HG03045 (cell line): ENCODE measurements around the gene ANXA6.

ENCODE experiments used
- ATAC-seq: cut with Tn5 transposase; IDR thresholded peaks from one replicate; pipeline ENCODE4 v1.9.1; 2021; ENCODE audit warnings: mild to moderate bottlenecking, moderate library complexity; ENCODE audit not compliant: unreplicated experiment

ANXA6 gene

GRCh38 chr5:151154931-151155774 is 2.4 kb downstream of the ANXA6 start:
- ATAC-seq: no peak

- no peak for ATAC-seq
These were observed 3.8 kb downstream of the ANXA6 start for GRCh38 chr5:151153766-151154272.

- no peak for ATAC-seq
These were observed 4.3 kb downstream of the ANXA6 start for GRCh38 chr5:151153300-151153699.

GRCh38 chr5:151151793-151152192 is 5.8 kb downstream of the ANXA6 start:
- ATAC-seq: peak; percentile 43

DNA sequence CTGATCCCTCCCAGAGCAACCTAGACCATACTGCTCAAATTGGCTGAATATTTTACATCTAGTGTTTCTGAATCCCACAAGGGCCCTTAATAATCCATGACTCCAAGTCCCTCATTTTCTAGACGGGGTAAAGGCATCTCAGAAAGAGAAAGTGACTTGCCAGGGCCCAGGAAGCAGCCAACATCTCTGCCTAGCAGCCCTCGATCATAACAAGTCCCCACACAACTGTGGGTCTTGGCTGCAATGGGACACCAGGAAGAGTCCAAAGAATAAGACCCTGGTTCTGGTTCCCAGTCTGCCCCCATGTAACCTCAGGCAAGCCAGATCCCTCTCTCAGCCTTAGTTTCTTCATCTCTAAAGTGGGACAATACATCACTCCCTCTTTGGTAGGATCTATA is 6.3 kb downstream of the ANXA6 start:
- no peak for ATAC-seq

DNA sequence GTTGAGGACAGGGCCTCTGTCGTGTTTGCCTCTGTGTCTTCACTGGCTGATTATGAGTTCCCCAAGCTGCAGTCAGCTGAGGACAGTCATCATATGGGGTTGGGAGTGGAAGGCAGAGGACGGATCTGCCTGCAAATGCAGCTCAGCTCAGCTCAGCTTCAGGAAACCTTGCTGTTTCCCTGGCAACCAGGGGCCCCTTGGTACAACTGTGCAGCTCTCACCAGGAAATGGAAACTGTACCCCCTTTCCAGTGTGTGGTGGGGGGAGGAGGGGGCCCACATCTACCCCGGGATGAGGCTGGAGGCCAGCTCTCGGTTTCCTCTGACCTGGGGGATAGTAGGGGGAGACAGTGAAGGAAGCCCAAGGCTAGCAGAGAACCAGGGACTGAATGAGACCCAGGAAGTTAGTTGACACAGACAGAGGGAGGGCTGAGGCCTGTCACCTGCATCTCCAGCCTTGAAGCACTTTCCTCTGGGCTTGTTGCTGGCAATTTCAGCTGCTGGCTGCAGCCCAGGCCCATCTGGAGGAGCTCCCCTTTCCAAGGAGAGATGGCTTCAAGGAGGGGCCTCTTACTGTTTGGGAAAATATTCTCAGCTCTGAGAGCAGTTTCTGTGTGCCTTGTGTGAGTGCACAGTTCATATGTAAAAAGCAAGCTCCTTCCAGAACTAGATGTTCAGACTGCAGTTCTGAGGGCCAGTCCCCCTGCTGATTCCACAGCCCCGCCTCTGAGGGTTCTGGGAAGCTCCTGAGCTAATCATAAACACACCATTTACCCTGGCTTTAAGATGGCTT is 6.9 kb downstream of the ANXA6 start:
- peak; percentile 31 for ATAC-seq

DNA sequence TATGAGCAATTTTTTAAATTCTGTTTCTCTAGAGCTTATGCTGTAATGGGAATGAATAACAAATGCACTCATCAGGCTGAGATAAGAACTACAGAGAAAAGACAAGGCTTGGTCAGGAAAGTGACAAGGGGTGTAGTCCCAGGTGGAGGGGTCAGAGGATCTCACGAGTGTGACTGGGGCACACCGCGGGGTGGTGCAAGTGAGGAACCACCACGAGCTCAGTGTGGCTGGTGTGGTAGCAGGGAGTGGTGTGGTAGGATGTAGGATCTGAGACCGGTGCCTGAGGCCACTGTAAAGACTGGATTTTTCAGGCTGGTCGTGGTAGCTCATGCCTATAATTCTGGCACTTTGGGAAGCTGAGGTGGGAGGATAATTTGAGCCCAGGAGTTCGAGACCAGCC is 9.0 kb downstream of the ANXA6 start:
- no peak for ATAC-seq

DNA sequence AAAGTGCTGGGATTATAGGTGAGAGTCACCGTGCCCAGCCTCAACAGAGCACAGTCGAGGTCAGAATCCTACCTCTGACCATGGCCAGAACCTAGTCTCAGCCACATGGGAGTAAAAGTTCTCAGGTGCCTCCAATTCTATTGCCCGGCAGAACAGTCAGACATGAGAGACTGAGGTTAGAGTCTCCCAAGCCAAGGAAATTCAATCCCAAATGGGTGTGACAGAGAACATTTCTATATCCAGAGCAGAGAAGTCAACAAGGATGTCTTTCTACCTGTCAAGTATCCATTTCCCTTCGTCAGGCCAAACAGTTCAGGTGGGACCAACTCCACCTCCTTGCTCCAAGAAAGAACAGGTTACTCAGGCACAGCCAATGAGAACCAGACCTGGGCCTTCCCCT is 10.5 kb downstream of the ANXA6 start:
- ATAC-seq: no peak

DNA sequence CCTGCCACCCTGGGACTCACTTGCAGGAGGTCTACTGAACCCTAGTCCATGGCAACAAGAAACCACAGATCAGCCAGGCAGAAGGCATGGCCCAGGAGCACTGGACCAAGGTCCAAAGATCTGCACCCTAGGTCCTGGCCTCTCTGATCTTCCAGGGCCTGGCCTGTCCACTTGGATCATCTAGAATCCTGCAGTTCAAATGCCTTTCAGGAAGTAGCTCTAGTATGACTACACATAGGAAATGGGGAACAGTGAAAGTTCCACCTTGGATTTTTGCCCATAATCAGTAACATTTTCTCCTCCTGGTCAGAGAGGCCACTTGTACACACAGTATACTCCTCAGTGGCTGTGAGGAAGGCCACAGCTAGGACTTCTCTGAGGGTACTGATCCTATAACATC is 11.5 kb downstream of the ANXA6 start:
- ATAC-seq: no peak

DNA sequence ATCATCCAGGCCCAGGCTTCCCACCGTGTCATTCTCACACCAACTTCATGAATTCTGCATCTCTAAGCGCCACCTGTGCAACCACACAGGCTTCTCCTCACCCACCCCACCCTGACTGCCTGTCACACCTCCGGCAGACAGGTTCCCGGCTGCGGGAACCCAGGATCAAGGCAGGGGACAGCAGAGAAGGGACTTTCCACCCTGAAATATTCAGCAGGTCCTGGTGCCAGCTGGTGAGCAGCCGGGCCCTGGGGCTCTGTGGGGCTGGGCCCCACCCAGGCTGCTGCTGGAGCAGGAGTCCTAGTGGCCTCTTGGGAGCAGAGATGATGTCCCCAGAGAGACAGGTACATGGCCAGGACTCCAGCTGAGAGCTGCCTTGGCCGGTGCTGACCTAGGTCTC is 12.7 kb downstream of the ANXA6 start:
- no peak for ATAC-seq

- no peak for ATAC-seq
These were observed 13.3 kb downstream of the ANXA6 start for GRCh38 chr5:151144275-151144674.

DNA sequence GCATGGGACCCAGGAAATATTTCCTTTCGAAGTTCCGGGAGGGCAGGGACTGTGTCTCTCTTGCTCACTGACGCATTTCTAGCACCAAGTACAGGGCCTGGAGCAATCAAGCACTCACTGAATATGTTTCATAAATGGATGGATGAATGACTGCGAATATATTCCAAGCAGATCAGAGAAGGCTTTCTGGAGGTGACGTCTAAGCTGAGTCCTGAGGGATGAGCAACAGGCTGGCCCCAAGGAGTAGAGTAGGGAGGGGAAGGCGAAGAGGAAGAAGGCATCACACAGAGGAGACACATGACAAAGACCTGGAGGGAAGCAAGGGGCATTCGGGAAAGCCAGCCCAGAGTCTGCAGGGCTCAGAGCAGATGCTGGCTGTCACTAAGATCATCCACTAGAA is 13.9 kb downstream of the ANXA6 start:
- no peak for ATAC-seq

GRCh38 chr5:151142933-151143332 is 14.6 kb downstream of the ANXA6 start:
- ATAC-seq: no peak

DNA sequence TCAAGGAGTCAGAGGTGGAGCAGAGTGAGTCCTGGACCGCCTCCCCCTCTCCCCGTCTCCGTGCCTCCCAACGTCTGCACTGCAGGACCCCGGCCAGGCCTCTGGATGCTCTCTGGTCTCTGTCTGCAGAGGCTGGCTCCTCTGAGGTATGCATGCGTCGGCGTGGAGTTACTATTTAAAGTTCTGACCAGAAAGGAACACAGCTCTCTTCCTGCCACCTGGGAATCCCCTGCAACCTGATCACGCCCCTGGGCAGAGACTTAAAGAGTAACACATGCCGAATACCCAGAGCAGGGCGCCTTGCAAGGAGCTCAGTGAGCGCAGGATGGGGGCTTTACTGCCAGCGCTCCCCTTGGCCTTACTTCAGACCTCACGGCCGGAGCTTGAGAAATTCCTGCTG is 16.0 kb downstream of the ANXA6 start:
- ATAC-seq: peak; percentile 85

DNA sequence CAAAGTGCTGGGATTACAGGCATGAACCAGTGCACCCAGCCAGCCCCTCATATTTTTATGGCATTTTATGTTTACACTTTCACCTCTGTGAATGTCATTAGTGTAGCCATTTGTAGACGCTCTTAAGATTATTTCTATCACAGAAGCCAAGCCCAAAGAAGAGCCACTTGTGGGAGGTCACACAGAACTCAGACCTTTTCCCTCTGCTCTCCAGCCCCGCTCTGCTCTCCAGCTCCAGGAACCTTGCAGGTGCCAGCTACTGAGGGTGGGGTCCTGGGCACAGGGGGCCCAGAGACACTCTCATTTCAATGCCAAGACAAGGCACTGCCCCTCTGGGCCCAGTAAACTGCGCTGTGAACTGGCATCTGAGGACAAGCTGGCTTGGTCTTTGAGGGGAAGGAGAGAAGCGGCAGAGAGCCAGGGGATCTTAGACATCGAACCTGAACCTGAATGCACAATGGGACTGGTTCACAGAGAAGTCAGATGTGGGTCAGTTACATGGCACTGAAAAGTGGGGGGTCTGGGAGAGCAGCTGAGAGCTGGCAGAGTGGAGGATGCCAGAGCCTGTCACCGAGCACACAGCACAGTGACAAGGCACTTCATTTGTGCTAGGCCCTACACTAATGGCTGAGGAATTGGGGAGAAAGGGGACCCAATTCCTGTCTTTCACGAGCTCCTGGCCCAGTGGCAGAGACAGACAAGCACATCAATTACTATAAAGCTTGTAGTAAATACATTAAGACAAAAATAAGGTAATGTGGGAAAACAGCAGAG is 16.7 kb downstream of the ANXA6 start:
- ATAC-seq: no peak

DNA sequence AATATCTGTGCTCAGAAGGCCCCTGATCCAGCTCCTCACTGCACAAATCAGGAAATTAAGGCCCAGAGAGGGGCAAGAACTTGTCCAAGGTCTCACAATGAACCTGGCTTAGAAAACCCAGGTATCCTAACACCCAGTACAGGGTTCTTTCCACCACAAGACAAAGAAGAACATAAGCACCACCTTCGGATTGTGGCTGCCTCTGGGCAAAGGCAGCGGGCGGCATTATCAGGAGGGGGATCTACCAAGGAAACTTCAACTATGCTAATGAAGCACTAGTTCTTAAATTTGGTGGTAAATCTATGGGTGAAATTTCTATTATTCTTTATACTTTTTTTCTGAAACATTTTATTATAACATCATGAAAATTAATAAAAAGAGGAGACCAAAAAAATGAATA is 17.9 kb downstream of the ANXA6 start:
- no peak for ATAC-seq

GRCh38 chr5:151139015-151139414 is 18.6 kb downstream of the ANXA6 start:
- no peak for ATAC-seq

DNA sequence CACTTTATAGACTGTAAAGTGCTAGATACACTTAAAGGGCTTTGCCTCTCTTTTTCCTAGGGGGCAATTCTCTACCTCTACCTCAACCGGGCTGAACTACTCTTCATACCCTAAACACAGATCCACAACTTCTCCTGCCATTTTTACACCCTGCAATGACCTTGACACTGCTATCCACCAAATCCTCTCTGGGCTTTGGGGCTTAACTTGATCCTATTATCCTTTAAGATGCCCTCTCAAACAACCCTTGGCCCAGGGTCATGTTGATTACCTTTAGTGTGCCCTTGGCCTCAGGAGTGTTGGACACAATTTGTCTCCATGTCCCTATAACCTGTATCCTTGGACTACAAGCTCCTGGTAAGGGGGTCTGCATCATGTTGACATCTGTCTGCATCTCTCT is 19.5 kb downstream of the ANXA6 start:
- no peak for ATAC-seq

DNA sequence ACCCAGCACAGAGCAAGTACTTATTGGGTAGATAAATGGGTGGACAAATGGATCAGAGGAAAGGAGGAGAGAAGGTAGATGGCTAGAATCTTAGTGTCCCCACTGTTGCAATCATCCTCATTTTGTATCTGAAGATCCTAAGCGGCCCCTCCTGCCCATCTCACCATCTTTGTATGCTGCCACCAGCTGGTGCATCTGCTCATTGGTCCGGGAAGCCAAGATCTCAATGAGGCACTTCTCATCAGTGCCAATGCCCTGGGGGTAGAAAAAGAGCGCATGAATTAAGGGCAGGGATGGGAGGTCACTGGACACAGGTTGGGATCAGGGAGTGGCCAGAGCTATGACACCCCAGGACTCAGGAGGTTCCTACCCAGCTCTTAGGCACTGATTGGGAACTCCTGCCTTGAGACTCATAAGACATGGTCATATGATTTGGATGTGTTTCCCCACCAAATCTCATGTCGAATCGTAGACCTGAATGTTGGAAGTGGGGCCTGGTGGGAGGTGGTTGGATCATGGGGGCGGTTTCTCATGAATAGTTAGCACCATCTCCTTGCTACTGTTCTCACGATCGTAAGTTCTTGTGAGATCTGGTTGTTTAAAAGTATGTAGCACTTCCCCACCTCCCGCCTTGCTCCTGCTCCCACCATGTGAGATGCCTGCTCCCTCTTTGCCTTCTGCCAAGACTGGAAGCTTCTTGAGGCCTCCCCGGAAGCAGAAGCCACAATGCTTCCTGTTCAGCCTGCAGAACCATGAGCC is 20.3 kb downstream of the ANXA6 start:
- ATAC-seq: no peak

DNA sequence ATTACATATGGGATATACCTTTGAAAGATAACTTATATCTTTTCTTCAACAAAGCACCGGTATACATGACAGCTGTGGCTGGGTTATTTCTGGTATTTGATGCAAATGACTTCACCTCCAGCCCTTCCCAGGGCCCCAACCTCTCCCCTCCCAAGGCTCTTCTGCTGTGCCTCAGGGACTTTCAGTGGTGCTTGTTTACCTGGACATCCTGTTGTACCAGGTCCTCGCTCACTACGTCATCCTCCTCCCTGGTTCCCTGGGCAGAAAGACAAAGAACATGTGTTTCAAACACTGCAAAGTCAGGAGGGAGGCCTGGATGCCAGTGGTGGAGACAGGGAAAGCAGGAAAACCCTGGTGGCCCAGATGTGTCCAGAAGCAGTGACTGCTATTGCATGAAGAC is 23.4 kb downstream of the ANXA6 start:
- peak; percentile 83 for ATAC-seq

- ATAC-seq: no peak
These were observed 24.6 kb downstream of the ANXA6 start for GRCh38 chr5:151132963-151133362.
